ENCODE results near the gene TMEM52. TPM values are rescaled to one million over a fixed set of nuclear protein-coding genes. Genes with fewer than 3 reads are reported as not detected.
A peak's percentile ranks its signal among the peaks of the same experiment; 100 is the strongest.

TMEM52 gene
- total and polyA plus RNA-seq, 2 of the 8 experiments (the other 6 are each of a cell fraction or from before 2014, with no cell fraction given) = 14.6 to 30.2 TPM

GRCh38 chr1:1915911-1916840 lies 2.9 kb downstream of the TMEM52 start:
- Histone ChIP-seq H2BK15ac (ENCODE audit: low read length) (peak overlapping the region; percentile 46; the same call in 1 of the 2 replicates), H2BK20ac (ENCODE audit: low read length) (no peak overlapping the region), H2BK120ac (replicated peaks; ENCODE audit: low read depth, low read length) (no peak overlapping the region), H3K4me3 (ENCODE audit: extremely low read depth in 1 of 4, insufficient read depth in 2 of 4, low read depth in 3 of 4, low read length in 4 of 4) (no peak overlapping the region), H2BK5ac (ENCODE audit: low read depth, low read length) (no peak overlapping the region), H3K9me3 (ENCODE audit: insufficient read depth in 2 of 2, low read depth in 1 of 2, low read length in 1 of 2) (no peaks in the 10 kb centered on the region), H3K4ac (replicated peaks; ENCODE audit: insufficient read length, low read depth, low read length) (no peak overlapping the region), H3K56ac (replicated peaks; ENCODE audit: insufficient read length, low read depth, low read length) (no peak overlapping the region), H3K14ac (ENCODE audit: insufficient read length) (no peak overlapping the region), H3K18ac (ENCODE audit: extremely low read depth, low read length) (no peak overlapping the region), H3K79me2 (ENCODE audit: control insufficient read depth in 1 of 2, insufficient read depth in 2 of 2, low read length in 2 of 2) (no peaks in the 10 kb centered on the region), H3K36me3 (ENCODE audit: control insufficient read depth in 2 of 4, insufficient read depth in 4 of 4, low read length in 3 of 4) (no peaks in the 10 kb centered on the region), H3K4me2 (ENCODE audit: insufficient read depth in 1 of 2, low read depth in 2 of 2, low read length in 2 of 2) (no peak overlapping the region), H2BK12ac (ENCODE audit: low read depth, low read length) (no peak overlapping the region; the same call in 1 of the 2 replicates), H2AK5ac (ENCODE audit: low read depth, low read length) (no peak overlapping the region), H3K79me1 (ENCODE audit: low read depth, low read length) (no peaks in the 10 kb centered on the region), H3K27me3 (replicated peaks in 1 of 4; ENCODE audit: control insufficient read depth in 3 of 4, extremely low read depth in 1 of 4, insufficient read depth in 3 of 4, low read length in 3 of 4) (peaks cover 0 to 2% (median under 1%) of the 10 kb centered on the region in 4 experiments; a peak in 2 of 7 replicates), H4K91ac (replicated peaks; ENCODE audit: insufficient read length, low read length) (no peak overlapping the region), H3K9ac (replicated peaks in 1 of 4; ENCODE audit: extremely low read depth in 1 of 4, low read depth in 3 of 4, low read length in 3 of 4) (no peak overlapping the region), H2AFZ (ENCODE audit: low read length) (no peak overlapping the region), H3K23ac (ENCODE audit: insufficient read length) (no peak overlapping the region), H3K27ac (ENCODE audit: low read depth, low read length) (no peak overlapping the region), H4K20me1 (replicated peaks in 1 of 2; ENCODE audit: control insufficient read depth in 1 of 2, insufficient read depth in 2 of 2, low read length in 2 of 2) (no peaks in the 10 kb centered on the region), H4K5ac (ENCODE audit: insufficient read length, low read depth, low read length) (no peak overlapping the region), H3K23me2 (ENCODE audit: low read depth, low read length) (peaks cover 4% of the 10 kb centered on the region; the same call in 1 of the 2 replicates), H4K8ac (ENCODE audit: extremely low read depth, insufficient read depth, low read length) (no peak overlapping the region), H3K4me1 (replicated peaks in 1 of 4; ENCODE audit: control insufficient read depth in 3 of 4, insufficient read depth in 4 of 4, low read length in 3 of 4) (peaks cover 0 to 19% (median 12%) of the 10 kb centered on the region in 4 experiments; a peak in 6 of 7 replicates)
- 90% methylated on average over 23 of the region's 23 CpGs; no CpG with 5 or more reads in 1 of the 2 experiments for WGBS, 2 experiments (ENCODE audit: extremely low coverage in 1 of 2, insufficient coverage in 1 of 2, insufficient read length in 1 of 2, insufficient replicate concordance in 2 of 2, low coverage in 1 of 2, low lambda C conversion rate in 2 of 2, missing lambda C conversion rate in 1 of 2)
- CTCF ChIA-PET (ENCODE audit: partially characterized antibody) = interaction anchor here (1.0 to 2.9 kb wide), 5 partner anchors 10 to 128 kb away, joined by 3 to 12 read pairs (median 5); no protein-coding TSS in a partner anchor
- no peak for FAIRE-seq
- POLR2A ChIA-PET (ENCODE audit: partially characterized antibody) = interaction anchor here (1.1 kb wide), 2 partner anchors 134 to 139 kb away, joined by 3 read pairs; no protein-coding TSS in a partner anchor
- DNase-seq (ENCODE audit: low read depth in 1 of 2, low spot score in 2 of 2) = no peak
- no peak for TF ChIP-seq SIN3A (conservative IDR thresholded peaks at IDR 0.05 in 1 of 2, IDR thresholded peaks at IDR 0.05 in 1 of 2; ENCODE audit: low read depth in 1 of 2, low read length in 2 of 2)
- no peak for TF ChIP-seq SIRT6 (IDR thresholded peaks at IDR 0.05; ENCODE audit: low read length)
- TF ChIP-seq E2F6 (IDR thresholded peaks at IDR 0.05) = no peak
- no peak for TF ChIP-seq CREB1 (IDR thresholded peaks at IDR 0.05)
- no peak for TF ChIP-seq KDM4A (IDR thresholded peaks at IDR 0.05; ENCODE audit: low read depth, low read length, severe bottlenecking)
- TF ChIP-seq JUN (IDR thresholded peaks at IDR 0.05; ENCODE audit: low read depth, low read length) = no peak
- TF ChIP-seq EGR1 (IDR thresholded peaks at IDR 0.05; ENCODE audit: borderline replicate concordance, low read depth, low read length) = no peak
- TF ChIP-seq TAF7 (optimal IDR thresholded peaks at IDR 0.05; ENCODE audit: borderline replicate concordance, low read depth, low read length) = no peak
- no peak for TF ChIP-seq CHD2 (IDR thresholded peaks at IDR 0.05; ENCODE audit: low read length)
- no peak for TF ChIP-seq PHF8 (conservative IDR thresholded peaks at IDR 0.05; ENCODE audit: low read depth, low read length)
- no peak for TF ChIP-seq POLR2AphosphoS5 (IDR thresholded peaks at IDR 0.05; ENCODE audit: low read depth, low read length)

All from H1 (cell line).